Measurements from ENCODE around the gene PKP2. TPM values are rescaled to one million over a fixed set of nuclear protein-coding genes. Genes with fewer than 3 reads are reported as not detected.

Gene PKP2
- total RNA-seq, 1 donor from 2014 or later: 65.3 TPM

DNA sequence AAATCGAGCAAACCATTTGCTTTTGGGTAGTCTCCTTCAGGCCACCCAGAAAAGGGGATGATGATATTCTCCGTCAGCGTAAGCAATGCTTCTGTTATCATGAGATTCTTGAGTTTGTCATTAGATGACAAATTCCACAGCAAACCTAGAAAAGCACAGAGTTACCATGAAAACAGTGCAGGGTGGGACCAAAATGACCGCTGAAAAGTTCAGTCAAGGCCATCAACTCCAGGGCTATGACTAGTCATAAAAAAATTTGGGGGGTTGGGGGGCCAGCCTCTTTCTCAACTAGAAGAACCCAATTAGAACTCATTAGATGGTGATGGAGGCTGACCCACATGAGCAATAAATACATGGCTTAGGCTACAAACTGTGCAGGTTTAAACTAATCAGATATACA, 55.5 kb downstream of the PKP2 start:
- H3K4me1 Mint-ChIP-seq: peaks cover 8% of the 10 kb centered on the region
- TF ChIP-seq, protein P1, sequence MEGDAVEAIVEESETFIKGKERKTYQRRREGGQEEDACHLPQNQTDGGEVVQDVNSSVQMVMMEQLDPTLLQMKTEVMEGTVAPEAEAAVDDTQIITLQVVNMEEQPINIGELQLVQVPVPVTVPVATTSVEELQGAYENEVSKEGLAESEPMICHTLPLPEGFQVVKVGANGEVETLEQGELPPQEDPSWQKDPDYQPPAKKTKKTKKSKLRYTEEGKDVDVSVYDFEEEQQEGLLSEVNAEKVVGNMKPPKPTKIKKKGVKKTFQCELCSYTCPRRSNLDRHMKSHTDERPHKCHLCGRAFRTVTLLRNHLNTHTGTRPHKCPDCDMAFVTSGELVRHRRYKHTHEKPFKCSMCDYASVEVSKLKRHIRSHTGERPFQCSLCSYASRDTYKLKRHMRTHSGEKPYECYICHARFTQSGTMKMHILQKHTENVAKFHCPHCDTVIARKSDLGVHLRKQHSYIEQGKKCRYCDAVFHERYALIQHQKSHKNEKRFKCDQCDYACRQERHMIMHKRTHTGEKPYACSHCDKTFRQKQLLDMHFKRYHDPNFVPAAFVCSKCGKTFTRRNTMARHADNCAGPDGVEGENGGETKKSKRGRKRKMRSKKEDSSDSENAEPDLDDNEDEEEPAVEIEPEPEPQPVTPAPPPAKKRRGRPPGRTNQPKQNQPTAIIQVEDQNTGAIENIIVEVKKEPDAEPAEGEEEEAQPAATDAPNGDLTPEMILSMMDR (IDR thresholded peaks at IDR 0.05; ENCODE audit: unreplicated experiment): no peak
- H3K9me3 Mint-ChIP-seq: peaks cover 4% of the 10 kb centered on the region
- H3K27me3 Mint-ChIP-seq (ENCODE audit: low read depth): no peaks in the 10 kb centered on the region
- no peak overlapping the region for H3K27ac Mint-ChIP-seq
- DNase-seq (ENCODE audit: low spot score in 2 of 2, unreplicated experiment in 2 of 2): no peak
- no peak overlapping the region for H3K4me3 Mint-ChIP-seq
- peaks cover 34% of the 10 kb centered on the region for H3K36me3 Mint-ChIP-seq

DNA sequence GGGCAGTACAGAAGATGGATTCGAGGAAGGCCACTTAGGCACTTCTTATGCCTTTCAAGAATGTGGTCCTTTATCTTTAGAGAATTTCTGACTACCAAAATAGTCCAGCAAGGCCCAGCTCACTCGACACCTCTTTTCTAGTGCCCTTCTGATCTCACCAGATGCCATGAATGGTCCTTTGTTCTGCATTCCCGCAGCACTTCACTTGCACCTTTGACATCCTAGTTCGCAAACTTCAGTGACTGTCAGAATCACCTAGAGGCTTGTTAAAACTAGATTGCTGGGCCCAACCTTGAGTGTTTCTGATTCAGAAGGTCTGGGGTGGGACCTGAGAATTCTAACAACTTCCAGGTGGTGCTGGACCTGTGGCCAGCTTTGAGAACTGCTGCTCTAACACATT, 56.7 kb downstream of the PKP2 start:
- no peak for DNase-seq (ENCODE audit: low spot score in 2 of 2, unreplicated experiment in 2 of 2)
- peaks cover 15% of the 10 kb centered on the region for H3K4me1 Mint-ChIP-seq
- no peak overlapping the region for H3K27ac Mint-ChIP-seq
- no peaks in the 10 kb centered on the region for H3K27me3 Mint-ChIP-seq (ENCODE audit: low read depth)
- TF ChIP-seq, protein P1 (IDR thresholded peaks at IDR 0.05; ENCODE audit: unreplicated experiment): no peak
- H3K9me3 Mint-ChIP-seq: peaks cover 4% of the 10 kb centered on the region
- peaks cover 36% of the 10 kb centered on the region for H3K36me3 Mint-ChIP-seq
- no peak overlapping the region for H3K4me3 Mint-ChIP-seq

DNA sequence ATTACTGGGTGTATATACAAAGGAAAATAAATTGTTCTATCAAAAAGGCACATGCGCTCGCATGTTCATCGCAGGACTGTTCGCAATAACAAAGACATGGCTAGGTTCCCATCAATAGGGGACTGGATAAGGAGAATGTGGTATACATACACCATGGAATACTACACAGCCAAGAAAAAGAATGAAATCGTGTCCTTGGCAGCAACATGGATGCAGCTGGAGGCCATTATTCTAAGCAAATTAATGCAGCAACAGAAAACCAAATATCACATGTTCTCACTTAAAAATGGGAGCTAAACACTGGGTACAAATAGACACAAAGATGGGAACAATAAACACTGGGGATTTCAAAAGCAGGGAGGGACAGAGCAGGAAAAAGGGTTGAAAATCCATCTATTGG, 58.6 kb downstream of the PKP2 start:
- DNase-seq (ENCODE audit: low spot score in 2 of 2, unreplicated experiment in 2 of 2): no peak
- no peaks in the 10 kb centered on the region for H3K27me3 Mint-ChIP-seq (ENCODE audit: low read depth)
- peaks cover 12% of the 10 kb centered on the region for H3K4me1 Mint-ChIP-seq
- H3K4me3 Mint-ChIP-seq: no peak overlapping the region
- peaks cover 41% of the 10 kb centered on the region for H3K36me3 Mint-ChIP-seq
- H3K9me3 Mint-ChIP-seq: peaks cover 4% of the 10 kb centered on the region
- TF ChIP-seq, protein P1 (IDR thresholded peaks at IDR 0.05; ENCODE audit: unreplicated experiment): no peak
- no peak overlapping the region for H3K27ac Mint-ChIP-seq

DNA sequence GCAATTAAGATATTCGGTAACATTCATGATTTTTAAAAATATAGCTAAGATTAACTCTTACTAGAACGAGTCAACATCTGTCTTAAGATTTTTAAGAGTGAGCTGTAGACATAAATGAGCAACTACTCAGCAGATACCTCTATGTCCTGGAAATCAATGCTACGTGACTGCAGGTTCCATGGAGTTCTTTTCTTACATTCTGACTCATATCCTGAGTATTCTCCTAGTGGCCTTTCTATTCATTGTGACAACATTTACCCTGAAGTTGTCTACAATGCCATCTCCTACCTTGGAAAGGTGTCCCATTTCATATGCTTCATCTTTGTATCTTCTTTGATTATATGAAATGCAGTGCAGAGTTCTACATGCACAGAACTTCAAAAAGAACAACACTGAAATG, 59.9 kb downstream of the PKP2 start:
- Mint-ChIP-seq H3K27me3 (ENCODE audit: low read depth) (no peaks in the 10 kb centered on the region), H3K9me3 (peaks cover 4% of the 10 kb centered on the region), H3K4me1 (peaks cover 12% of the 10 kb centered on the region), H3K36me3 (peaks cover 45% of the 10 kb centered on the region), H3K4me3 (no peak overlapping the region), H3K27ac (no peak overlapping the region)
- DNase-seq (ENCODE audit: low spot score in 2 of 2, unreplicated experiment in 2 of 2): no peak
- TF ChIP-seq, protein P1 (IDR thresholded peaks at IDR 0.05; ENCODE audit: unreplicated experiment): no peak

DNA sequence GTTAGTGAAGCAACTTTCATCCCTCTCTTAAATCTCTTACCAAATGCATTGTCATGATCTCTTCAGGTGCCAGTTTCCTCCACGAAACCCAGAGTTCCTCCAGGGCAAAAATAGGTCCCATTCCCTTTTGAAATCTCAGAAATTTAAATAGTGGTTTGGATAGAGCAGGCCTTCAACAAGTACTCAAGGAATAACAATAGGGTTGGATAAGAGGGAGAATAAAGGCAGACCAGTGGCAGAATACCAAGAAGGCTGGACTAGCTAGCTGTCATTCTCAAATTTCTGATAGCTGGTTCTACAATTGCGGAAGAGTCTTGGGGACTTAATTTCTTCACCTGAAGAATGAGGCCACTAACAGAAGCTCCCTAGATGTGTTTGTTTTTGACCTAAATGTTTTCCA, 62.5 kb downstream of the PKP2 start:
- Mint-ChIP-seq H3K4me1 (peaks cover 12% of the 10 kb centered on the region), H3K27me3 (ENCODE audit: low read depth) (no peaks in the 10 kb centered on the region), H3K36me3 (peaks cover 35% of the 10 kb centered on the region), H3K4me3 (no peak overlapping the region), H3K9me3 (peaks cover 4% of the 10 kb centered on the region), H3K27ac (no peak overlapping the region)
- no peak for DNase-seq (ENCODE audit: low spot score in 2 of 2, unreplicated experiment in 2 of 2)
- TF ChIP-seq, protein P1 (IDR thresholded peaks at IDR 0.05; ENCODE audit: unreplicated experiment): no peak

DNA sequence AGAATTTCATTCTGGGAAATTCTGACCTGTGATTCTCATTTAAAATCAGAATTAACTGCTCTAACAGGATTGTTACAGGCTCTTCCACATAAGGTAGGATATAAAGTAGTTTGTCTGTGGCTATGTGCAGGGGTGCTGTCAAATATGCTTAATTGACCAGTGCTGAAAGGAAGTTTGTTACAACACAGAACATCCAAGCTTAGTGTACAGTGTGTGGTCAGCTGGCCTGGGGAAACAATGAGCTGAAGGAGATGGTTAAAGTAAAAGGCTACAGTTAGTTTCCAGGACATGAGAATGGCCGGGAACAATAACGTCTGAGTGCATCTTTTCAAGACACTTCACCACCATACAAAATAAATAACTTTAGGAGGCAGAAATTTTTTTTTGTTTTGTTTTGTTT, 68.0 kb downstream of the PKP2 start:
- H3K27ac Mint-ChIP-seq: peak overlapping the region; percentile 7
- H3K4me1 Mint-ChIP-seq: peaks cover 23% of the 10 kb centered on the region
- H3K4me3 Mint-ChIP-seq: no peak overlapping the region

More for the DNA sequence above, 68.0 kb downstream of the PKP2 start:
- H3K9me3 Mint-ChIP-seq: no peaks in the 10 kb centered on the region
- no peaks in the 10 kb centered on the region for H3K27me3 Mint-ChIP-seq (ENCODE audit: low read depth)
- DNase-seq (ENCODE audit: low spot score in 2 of 2, unreplicated experiment in 2 of 2): no peak
- peaks cover 10% of the 10 kb centered on the region for H3K36me3 Mint-ChIP-seq
- TF ChIP-seq, protein P1 (IDR thresholded peaks at IDR 0.05; ENCODE audit: unreplicated experiment): no peak
